Measurements from ENCODE around the gene ADGRL3.

- TF ChIP-seq, protein P1, sequence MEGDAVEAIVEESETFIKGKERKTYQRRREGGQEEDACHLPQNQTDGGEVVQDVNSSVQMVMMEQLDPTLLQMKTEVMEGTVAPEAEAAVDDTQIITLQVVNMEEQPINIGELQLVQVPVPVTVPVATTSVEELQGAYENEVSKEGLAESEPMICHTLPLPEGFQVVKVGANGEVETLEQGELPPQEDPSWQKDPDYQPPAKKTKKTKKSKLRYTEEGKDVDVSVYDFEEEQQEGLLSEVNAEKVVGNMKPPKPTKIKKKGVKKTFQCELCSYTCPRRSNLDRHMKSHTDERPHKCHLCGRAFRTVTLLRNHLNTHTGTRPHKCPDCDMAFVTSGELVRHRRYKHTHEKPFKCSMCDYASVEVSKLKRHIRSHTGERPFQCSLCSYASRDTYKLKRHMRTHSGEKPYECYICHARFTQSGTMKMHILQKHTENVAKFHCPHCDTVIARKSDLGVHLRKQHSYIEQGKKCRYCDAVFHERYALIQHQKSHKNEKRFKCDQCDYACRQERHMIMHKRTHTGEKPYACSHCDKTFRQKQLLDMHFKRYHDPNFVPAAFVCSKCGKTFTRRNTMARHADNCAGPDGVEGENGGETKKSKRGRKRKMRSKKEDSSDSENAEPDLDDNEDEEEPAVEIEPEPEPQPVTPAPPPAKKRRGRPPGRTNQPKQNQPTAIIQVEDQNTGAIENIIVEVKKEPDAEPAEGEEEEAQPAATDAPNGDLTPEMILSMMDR (IDR thresholded peaks at IDR 0.05): no peak
- TF ChIP-seq POLR2A (IDR thresholded peaks at IDR 0.05) (no peak), POLR2AphosphoS5 (IDR thresholded peaks at IDR 0.05) (no peak), EP300 (IDR thresholded peaks at IDR 0.05) (no peak)
Observed at GRCh38 chr4:62051332-62051731, 851.2 kb downstream of the ADGRL3 start.
